Duodenal mucosa (tissue), 2 donors: Measurements from ENCODE around the gene GAB4.

Experiments
- H3K27ac ChIP-seq: one replicate; pipeline ENCODE4 v1.7.0; 2013; ENCODE audit warnings: low read depth, low read length
- H3K27me3 ChIP-seq, 2 donors: one replicate each; pipeline ENCODE4 v1.7.0; 2013; ENCODE audit warnings: low read length in 2 of 2, control low read depth in 1 of 2; ENCODE audit not compliant: insufficient read depth in 2 of 2, control insufficient read depth in 1 of 2
- H3K36me3 ChIP-seq, 2 donors: one replicate each; pipeline ENCODE4 v1.7.0; 2013; ENCODE audit warnings: low read length in 2 of 2, control low read depth in 1 of 2; ENCODE audit not compliant: insufficient read depth in 2 of 2, control insufficient read depth in 1 of 2
- H3K4me1 ChIP-seq, 2 donors: one replicate each; pipeline ENCODE4 v1.7.0; 2013; ENCODE audit warnings: low read length in 2 of 2, control low read depth in 1 of 2; ENCODE audit not compliant: insufficient read depth in 2 of 2, control insufficient read depth in 1 of 2
- H3K4me3 ChIP-seq, 2 donors: one replicate each; pipeline ENCODE4 v1.7.0; 2013; ENCODE audit warnings: low read length in 2 of 2, low read depth in 1 of 2
- H3K9ac ChIP-seq, 2 donors: one replicate each; pipeline ENCODE4 v1.7.0; 2013; ENCODE audit warnings: low read length in 2 of 2, low read depth in 1 of 2
- H3K9me3 ChIP-seq, 2 donors: one replicate each; pipeline ENCODE4 v1.7.0; 2013; ENCODE audit warnings: low read length in 2 of 2, control low read depth in 1 of 2; ENCODE audit not compliant: control insufficient read depth in 1 of 2

The GAB4 gene

DNA sequence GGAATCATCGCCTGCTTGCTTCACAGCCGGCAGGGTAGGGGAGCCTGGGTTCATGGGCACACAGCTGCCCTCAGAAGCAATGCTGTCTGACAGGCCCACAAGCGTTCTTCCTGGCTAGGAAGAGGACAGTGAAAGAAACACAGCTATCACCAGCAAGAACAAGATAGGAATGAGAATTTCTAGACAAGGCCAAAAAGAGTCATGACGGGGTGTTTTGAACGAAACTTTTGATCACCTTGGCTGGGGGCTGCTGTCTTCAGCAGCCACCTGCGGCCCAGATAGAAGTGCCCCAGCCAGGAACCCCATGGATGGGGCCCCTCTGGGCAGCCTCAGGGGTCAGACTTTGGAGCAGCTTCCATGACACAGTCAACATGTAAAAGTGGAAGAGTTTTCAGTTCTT is 41.8 kb downstream of the GAB4 start:
- no peak overlapping the region for H3K4me3 ChIP-seq
- H3K9me3 ChIP-seq = no peaks in the 10 kb centered on the region
- no peak overlapping the region for H3K9ac ChIP-seq
- H3K4me1 ChIP-seq = no peaks in the 10 kb centered on the region
- H3K27me3 ChIP-seq = no peaks in the 10 kb centered on the region
- H3K27ac ChIP-seq = no peak overlapping the region
- no peaks in the 10 kb centered on the region for H3K36me3 ChIP-seq

DNA sequence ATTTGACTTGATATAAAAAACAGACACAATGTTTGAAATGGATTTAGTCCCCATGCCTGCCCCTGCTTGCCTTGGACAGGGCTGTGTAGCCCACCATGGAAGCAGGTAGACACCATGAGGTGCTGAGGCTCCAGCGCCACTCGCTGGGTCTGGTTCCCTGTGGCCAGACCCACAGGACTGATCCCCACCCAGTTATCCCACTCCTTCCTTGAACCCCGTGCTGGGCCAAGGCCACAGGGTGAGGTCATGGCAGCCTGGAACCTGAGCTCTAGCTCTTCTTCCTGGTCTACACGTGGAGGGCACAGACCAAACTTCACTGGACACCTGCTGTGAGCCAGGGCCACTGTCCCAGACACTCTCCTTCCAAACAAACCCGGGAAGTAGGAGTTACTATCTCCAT is 42.5 kb downstream of the GAB4 start:
- H3K27ac ChIP-seq = no peak overlapping the region
- no peaks in the 10 kb centered on the region for H3K9me3 ChIP-seq
- no peaks in the 10 kb centered on the region for H3K27me3 ChIP-seq
- no peaks in the 10 kb centered on the region for H3K36me3 ChIP-seq
- no peaks in the 10 kb centered on the region for H3K4me1 ChIP-seq
- H3K9ac ChIP-seq = no peak overlapping the region
- no peak overlapping the region for H3K4me3 ChIP-seq

DNA sequence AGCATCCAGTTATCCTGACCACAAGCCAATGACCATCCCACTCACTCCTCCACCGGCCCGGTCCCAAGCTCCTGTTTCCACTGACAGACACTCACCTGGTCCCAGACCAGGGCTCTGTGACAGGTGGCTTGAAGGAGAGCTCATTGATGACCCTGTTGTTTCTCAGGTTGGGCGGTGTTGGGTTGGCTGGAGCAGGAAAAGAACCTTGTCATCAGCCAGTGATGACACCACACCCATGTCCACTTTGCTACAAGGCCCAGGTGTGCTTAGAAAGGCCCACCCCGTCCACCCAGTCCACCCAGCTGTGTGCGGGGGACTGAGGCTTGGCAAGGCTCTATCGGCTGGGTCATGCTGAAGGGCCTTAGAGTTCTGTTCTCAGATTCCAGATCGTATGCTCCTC is 42.9 kb downstream of the GAB4 start:
- no peaks in the 10 kb centered on the region for H3K4me1 ChIP-seq
- no peak overlapping the region for H3K27ac ChIP-seq
- H3K9me3 ChIP-seq = no peaks in the 10 kb centered on the region
- no peaks in the 10 kb centered on the region for H3K36me3 ChIP-seq
- H3K4me3 ChIP-seq = no peak overlapping the region
- H3K27me3 ChIP-seq = no peaks in the 10 kb centered on the region
- no peak overlapping the region for H3K9ac ChIP-seq

DNA sequence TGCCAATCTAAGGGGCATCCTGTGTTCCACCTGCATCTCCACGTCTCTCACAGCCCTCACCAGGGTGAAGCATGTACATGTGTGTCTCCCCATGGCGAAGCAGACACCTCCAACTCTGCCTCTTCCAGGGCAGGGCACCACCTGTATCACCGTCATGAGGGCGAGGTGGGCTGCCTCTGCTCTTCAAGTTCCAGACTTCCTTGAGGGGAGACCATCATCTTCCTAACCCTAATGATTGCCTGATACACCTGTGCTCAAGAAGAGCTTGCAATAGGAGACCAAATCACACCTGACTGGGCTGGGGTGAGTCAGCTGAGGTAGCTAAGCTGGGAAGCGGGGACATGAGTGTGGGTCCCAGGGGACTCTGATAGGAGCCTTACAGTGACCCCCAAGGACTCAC is 43.7 kb downstream of the GAB4 start:
- no peaks in the 10 kb centered on the region for H3K4me1 ChIP-seq
- no peak overlapping the region for H3K27ac ChIP-seq
- H3K27me3 ChIP-seq = no peaks in the 10 kb centered on the region
- H3K36me3 ChIP-seq = no peaks in the 10 kb centered on the region
- H3K9ac ChIP-seq = no peak overlapping the region
- H3K9me3 ChIP-seq = no peaks in the 10 kb centered on the region
- H3K4me3 ChIP-seq = no peak overlapping the region

DNA sequence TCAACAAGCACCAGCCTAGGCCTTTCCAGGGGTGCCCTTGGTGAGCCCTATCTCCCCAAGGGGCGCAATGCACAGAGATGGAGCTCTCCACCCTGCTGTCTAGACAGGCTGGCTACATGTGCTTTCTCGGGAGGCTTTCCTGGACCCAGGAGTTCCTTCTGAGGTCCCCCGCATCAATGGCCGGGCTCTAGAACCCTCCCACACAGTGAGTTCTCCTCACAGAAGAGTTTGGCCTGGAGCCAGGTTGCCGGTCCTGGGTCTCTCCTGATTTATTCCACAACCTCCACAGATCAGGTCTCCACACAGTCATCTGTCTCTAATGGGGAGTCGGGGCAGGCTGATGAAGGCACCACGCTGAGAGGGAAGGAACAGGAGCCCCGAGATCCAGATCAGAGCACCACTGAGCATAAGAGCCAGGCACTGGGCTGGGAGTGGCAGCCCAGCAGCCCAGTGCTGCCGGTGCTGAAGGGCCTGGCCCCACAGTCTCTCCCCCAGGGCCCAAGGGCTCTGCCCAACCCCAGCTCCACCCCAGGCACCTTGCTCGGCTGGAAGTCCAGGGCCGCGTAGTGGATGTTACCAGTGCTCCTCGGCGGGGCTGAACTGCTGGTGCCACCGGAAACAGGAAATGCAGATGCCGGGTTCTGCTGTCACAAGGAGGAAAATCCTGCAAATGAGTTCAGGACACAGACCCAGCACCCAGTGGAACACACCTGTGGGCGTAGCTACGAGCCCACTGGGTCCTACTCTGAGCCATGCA is 44.7 kb downstream of the GAB4 start:
- no peaks in the 10 kb centered on the region for H3K9me3 ChIP-seq
- no peak overlapping the region for H3K4me3 ChIP-seq
- no peaks in the 10 kb centered on the region for H3K27me3 ChIP-seq
- no peaks in the 10 kb centered on the region for H3K4me1 ChIP-seq
- H3K9ac ChIP-seq = no peak overlapping the region
- no peak overlapping the region for H3K27ac ChIP-seq
- no peaks in the 10 kb centered on the region for H3K36me3 ChIP-seq

DNA sequence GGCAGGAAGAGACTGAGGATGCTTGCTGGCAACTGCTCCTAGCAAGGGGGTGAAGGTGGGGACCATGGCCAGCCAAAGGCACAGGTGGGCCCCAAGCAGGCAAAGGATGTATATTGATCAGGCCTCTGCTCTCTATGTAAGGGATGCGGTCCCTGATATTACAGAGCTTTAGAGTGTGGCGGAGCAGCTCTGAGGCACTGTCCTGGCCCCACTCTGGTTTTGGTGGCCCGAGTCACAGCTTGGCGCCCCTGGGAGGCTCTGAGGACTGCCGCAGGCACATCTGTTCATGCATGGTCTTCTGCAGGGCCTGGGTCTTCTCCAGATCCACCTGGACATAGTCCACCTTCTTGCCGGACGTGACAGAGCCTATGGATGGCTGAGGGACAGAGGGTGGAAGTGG is 45.5 kb downstream of the GAB4 start:
- H3K9ac ChIP-seq = no peak overlapping the region
- no peaks in the 10 kb centered on the region for H3K36me3 ChIP-seq
- H3K27ac ChIP-seq = no peak overlapping the region
- no peaks in the 10 kb centered on the region for H3K4me1 ChIP-seq
- no peaks in the 10 kb centered on the region for H3K9me3 ChIP-seq
- no peak overlapping the region for H3K4me3 ChIP-seq
- H3K27me3 ChIP-seq = no peaks in the 10 kb centered on the region

DNA sequence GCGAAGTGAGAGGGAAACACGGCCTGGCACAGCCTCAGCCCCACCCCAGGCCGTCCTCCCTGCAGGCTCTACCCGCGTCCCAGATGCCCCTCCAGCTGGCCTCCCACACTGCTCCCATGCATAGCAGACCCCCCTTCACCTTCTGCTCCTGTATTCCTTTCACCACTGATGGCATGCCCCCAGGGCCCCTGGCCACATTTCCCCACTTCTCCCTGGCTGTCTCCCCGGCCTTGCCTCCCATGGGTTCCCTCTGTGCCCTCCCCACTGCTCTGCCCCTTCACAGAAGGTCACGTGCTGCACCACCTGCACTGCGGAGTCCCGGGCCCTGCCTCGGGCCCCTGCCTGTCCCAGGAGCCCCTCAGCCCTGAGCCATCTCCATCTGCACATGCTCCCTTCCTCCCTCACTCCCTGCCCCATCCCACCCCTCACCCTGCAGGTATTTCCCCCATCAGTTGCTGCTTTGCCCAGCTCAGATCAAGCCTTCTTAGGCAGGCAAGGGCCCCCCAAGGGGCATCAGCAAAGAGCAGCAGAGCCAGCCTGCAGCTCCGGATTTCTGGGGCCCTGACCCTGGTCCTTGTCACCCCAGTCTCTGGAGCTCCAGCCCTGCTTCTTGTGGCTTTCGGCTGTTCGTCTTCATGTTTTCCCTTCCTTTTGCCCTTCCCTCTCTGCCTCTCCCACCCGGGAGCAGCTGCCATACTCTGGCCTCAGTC is 46.4 kb downstream of the GAB4 start:
- no peak overlapping the region for H3K27ac ChIP-seq
- no peak overlapping the region for H3K4me3 ChIP-seq
- no peaks in the 10 kb centered on the region for H3K9me3 ChIP-seq
- H3K36me3 ChIP-seq = no peaks in the 10 kb centered on the region
- H3K27me3 ChIP-seq = no peaks in the 10 kb centered on the region
- H3K9ac ChIP-seq = no peak overlapping the region
- H3K4me1 ChIP-seq = no peaks in the 10 kb centered on the region

DNA sequence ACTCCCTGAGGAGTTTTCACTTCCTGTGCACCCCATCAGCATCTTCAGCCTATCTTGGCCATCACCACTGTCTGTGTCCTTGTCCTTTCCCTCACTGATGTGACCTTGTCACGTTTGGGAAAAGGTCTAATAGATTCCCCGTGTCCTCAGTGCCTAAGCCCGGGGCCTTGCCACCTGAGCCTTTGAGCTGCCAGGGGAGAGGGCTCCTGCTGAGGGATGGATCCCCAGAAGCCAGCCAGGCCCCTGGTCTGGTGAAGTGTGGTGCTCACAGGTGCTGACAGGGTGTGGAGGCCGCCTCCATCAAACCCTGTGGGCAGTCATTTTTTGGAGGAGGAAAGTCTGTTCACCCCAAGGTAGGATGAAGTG is 47.2 kb downstream of the GAB4 start:
- no peak overlapping the region for H3K27ac ChIP-seq
- H3K9me3 ChIP-seq = no peaks in the 10 kb centered on the region
- H3K9ac ChIP-seq = no peak overlapping the region
- no peaks in the 10 kb centered on the region for H3K4me1 ChIP-seq
- no peaks in the 10 kb centered on the region for H3K27me3 ChIP-seq
- no peaks in the 10 kb centered on the region for H3K36me3 ChIP-seq
- no peak overlapping the region for H3K4me3 ChIP-seq

DNA sequence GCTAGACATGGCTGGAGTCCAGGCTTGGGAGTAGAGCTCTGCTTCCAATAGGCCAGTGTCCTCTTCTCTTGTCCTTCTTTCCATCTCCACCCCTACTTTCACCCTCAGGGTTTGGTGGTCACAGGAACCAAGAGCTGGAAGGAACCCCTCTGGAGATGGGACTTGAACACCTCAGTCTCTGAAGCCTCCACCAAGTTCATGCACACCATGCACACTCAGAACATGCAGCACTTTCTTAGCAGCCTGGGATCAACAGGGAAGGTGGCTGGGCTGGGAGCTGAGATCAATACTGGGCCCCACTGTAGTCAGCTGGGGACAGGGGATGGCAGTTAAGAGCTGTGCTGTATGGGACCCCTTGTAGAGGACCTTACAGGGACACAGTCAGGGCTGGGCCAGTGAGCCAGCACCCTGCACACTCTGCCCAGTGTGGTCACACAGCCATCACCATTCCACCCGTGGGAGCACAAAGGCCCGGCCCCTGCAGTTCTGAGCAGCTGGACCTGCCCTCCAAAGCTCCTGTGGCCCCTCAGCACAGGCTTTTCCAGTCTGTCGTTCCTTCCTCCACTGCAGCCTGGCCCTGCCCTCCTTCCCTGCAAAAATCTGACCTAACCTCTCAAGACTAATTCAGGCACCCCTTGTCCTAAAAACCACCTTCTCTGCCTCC is 47.7 kb downstream of the GAB4 start:
- no peaks in the 10 kb centered on the region for H3K36me3 ChIP-seq
- no peaks in the 10 kb centered on the region for H3K27me3 ChIP-seq
- H3K4me1 ChIP-seq = no peaks in the 10 kb centered on the region
- no peak overlapping the region for H3K9ac ChIP-seq
- H3K9me3 ChIP-seq = no peaks in the 10 kb centered on the region
- H3K27ac ChIP-seq = no peak overlapping the region
- H3K4me3 ChIP-seq = no peak overlapping the region

DNA sequence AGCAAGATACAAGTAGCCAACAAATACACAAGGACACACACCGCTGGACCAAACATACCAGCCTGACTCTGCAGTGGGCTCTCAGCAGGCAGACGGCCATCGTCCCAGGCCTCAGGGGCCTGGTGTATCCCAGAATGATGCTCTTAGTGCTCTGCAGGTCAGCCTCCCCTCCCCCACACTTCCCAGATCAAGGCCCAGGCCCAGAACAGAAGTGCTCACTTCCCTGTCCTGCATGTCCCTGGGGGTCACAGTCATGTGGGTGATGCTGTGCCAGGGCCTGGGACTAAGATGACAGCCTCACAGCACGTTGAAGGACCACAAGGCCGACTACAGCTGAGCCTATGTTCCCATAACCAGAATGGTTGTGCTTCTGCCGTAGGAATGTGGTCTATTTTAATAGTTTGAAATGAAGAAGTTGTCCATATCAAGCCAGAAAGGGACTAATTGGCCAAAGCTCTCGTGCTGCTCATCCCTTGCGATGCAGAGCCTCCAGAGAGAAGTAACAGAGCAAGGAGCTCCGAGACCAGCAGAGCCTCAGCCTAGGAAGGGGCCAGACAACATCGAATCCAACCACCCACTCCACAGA is 48.6 kb downstream of the GAB4 start:
- H3K4me1 ChIP-seq = no peaks in the 10 kb centered on the region
- no peak overlapping the region for H3K4me3 ChIP-seq
- no peak overlapping the region for H3K27ac ChIP-seq
- no peak overlapping the region for H3K9ac ChIP-seq
- H3K9me3 ChIP-seq = no peaks in the 10 kb centered on the region
- H3K27me3 ChIP-seq = no peaks in the 10 kb centered on the region
- no peaks in the 10 kb centered on the region for H3K36me3 ChIP-seq
